GM23248 (cell line): Measurements from ENCODE around the gene SUN5.

Experiments
- EZH2 ChIP-seq: fragments of 200-600 bp; sonication (generic); IDR thresholded peaks from 2 replicates; pipeline ENCODE4 v1.6.1; 2018; ENCODE audit warnings: antibody characterized with exemption, mild to moderate bottlenecking; ENCODE audit not compliant: insufficient read depth, poor library complexity, severe bottlenecking
- EZH2phosphoT487 ChIP-seq: fragments of 200-600 bp; sonication (generic); IDR thresholded peaks from 2 replicates; pipeline ENCODE4 v1.6.1; 2018; ENCODE audit warnings: antibody characterized with exemption, moderate library complexity, mild to moderate bottlenecking, low read depth; ENCODE audit not compliant: insufficient read depth

DNA sequence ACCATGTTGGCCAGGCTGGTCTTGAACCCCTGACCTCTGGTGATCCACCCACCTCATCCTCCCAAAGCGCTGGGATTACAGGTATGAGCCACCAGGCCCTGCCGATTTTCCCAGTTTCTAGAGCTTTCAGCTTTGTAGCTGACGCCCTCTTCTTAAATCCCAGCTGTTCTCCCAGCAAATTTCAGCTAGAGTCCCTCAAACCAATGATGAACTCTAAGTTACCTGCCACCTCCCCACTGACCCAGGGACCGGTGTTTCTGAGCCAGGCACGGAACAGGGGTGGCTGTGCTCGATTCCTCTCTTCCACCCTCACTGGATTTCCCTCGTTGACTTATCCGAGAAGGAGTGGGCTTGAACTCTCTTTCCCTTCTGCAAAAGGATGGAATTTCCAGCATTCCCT is 39.1 kb downstream of the SUN5 start:
- no peak for TF ChIP-seq EZH2phosphoT487
- TF ChIP-seq EZH2: no peak
